ENCODE measurements around the gene MGAT5B. TPM values are rescaled to one million over a fixed set of nuclear protein-coding genes. Genes with fewer than 3 reads are reported as not detected.

MGAT5B gene
- total RNA-seq, 1 experiment from 2014 or later: 1.0 TPM

DNA sequence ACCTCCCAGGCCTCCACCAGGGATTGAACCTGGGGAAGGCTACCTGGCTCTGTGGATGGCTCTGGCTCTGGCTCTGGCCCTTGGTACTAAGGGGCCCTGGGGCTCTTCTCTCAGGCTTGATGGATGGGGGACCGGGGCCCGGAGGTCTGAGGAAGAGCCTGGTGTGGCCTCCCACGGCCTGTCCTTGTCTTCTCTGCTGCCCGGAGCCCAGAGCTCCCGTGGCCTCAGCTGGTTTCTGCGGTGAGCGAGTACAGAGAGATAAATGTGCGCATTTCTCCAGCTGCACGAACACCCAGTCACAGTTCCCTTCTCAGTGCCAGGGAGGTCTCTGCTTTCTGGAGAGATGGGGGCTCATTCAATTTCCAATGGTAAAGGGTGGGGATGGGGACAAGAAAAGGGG is 9.2 kb downstream of the MGAT5B start:
- Mint-ChIP-seq H3K27ac (ENCODE audit: unreplicated experiment) (no peak overlapping the region), H3K4me3 (ENCODE audit: low read depth, unreplicated experiment) (no peak overlapping the region), H3K9me3 (ENCODE audit: low read depth, unreplicated experiment) (no peaks in the 10 kb centered on the region), H3K36me3 (ENCODE audit: insufficient read depth, unreplicated experiment) (peaks cover 16% of the 10 kb centered on the region), H3K27me3 (ENCODE audit: unreplicated experiment) (peaks cover 60% of the 10 kb centered on the region), H3K4me1 (ENCODE audit: low read depth, unreplicated experiment) (peaks cover 6% of the 10 kb centered on the region)
- no peak for DNase-seq
- BruUV-seq (replicated peaks): no TSS peak
- intact Hi-C loops (cut with micrococcal nuclease; ENCODE audit: unreplicated experiment): no loop called here
- TF ChIP-seq, protein P1, sequence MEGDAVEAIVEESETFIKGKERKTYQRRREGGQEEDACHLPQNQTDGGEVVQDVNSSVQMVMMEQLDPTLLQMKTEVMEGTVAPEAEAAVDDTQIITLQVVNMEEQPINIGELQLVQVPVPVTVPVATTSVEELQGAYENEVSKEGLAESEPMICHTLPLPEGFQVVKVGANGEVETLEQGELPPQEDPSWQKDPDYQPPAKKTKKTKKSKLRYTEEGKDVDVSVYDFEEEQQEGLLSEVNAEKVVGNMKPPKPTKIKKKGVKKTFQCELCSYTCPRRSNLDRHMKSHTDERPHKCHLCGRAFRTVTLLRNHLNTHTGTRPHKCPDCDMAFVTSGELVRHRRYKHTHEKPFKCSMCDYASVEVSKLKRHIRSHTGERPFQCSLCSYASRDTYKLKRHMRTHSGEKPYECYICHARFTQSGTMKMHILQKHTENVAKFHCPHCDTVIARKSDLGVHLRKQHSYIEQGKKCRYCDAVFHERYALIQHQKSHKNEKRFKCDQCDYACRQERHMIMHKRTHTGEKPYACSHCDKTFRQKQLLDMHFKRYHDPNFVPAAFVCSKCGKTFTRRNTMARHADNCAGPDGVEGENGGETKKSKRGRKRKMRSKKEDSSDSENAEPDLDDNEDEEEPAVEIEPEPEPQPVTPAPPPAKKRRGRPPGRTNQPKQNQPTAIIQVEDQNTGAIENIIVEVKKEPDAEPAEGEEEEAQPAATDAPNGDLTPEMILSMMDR (IDR thresholded peaks at IDR 0.05; ENCODE audit: unreplicated experiment): no peak
- CTCF ChIA-PET: no interaction called here

DNA sequence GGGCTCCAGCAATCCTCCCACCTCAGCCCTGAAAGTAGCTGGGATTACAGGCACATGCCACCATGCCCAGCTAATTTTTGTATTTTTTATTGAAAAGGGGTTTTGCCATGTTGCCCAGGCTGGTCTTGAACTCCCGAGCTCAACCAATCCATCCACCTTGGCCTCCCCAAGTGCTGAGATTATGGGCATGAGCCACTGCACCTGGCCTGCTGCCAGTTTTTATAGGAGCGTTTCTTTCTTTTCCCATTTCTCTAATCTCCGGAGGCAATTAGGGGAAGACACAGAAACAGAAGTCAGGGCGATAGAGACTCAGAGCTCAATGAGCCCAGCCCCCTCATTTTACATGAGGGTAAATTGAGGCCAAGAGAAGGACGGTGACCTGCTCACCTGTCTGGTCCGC is 10.4 kb downstream of the MGAT5B start:
- Mint-ChIP-seq H3K4me1 (ENCODE audit: low read depth, unreplicated experiment) (no peaks in the 10 kb centered on the region), H3K36me3 (ENCODE audit: insufficient read depth, unreplicated experiment) (peaks cover 12% of the 10 kb centered on the region), H3K27ac (ENCODE audit: unreplicated experiment) (no peak overlapping the region), H3K27me3 (ENCODE audit: unreplicated experiment) (peaks cover 60% of the 10 kb centered on the region), H3K4me3 (ENCODE audit: low read depth, unreplicated experiment) (no peak overlapping the region), H3K9me3 (ENCODE audit: low read depth, unreplicated experiment) (no peaks in the 10 kb centered on the region)
- no TSS peak for BruUV-seq (replicated peaks)
- no peak for DNase-seq
- TF ChIP-seq, protein P1 (IDR thresholded peaks at IDR 0.05; ENCODE audit: unreplicated experiment): no peak
- CTCF ChIA-PET: interaction anchor here (0.7 kb wide), 1 partner anchor 450 kb away, joined by 3 read pairs; no protein-coding TSS in a partner anchor
- intact Hi-C loops (cut with micrococcal nuclease; ENCODE audit: unreplicated experiment): no loop called here

DNA sequence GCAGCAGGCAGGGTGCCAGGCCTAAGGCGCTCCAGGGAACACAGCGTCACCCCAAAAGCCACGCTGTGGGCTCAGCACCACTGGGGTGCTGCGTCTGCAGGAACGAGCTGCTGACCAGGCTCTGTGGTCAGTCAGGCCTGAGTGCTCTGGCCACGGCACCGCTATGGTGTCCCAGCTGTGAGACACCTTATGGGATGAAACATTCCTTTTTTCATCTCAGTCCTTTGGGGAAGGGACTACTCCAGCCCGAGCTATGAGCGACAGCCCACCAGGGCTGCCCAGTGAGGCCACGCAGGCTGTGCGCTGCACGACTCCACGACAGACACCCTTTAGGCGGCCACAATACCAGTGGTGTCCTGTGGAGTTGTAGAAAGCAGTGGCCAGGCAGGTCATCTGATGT is 11.1 kb downstream of the MGAT5B start:
- Mint-ChIP-seq H3K27me3 (ENCODE audit: unreplicated experiment) (peaks cover 60% of the 10 kb centered on the region), H3K4me1 (ENCODE audit: low read depth, unreplicated experiment) (no peaks in the 10 kb centered on the region), H3K36me3 (ENCODE audit: insufficient read depth, unreplicated experiment) (peaks cover 8% of the 10 kb centered on the region), H3K4me3 (ENCODE audit: low read depth, unreplicated experiment) (no peak overlapping the region), H3K27ac (ENCODE audit: unreplicated experiment) (no peak overlapping the region), H3K9me3 (ENCODE audit: low read depth, unreplicated experiment) (no peaks in the 10 kb centered on the region)
- BruUV-seq (replicated peaks): no TSS peak
- TF ChIP-seq, protein P1 (IDR thresholded peaks at IDR 0.05; ENCODE audit: unreplicated experiment): no peak
- intact Hi-C loops (cut with micrococcal nuclease; ENCODE audit: unreplicated experiment): no loop called here
- CTCF ChIA-PET: interaction anchor here (0.6 kb wide), 1 partner anchor 18 kb away, joined by 3 read pairs; no protein-coding TSS in a partner anchor
- no peak for DNase-seq

DNA sequence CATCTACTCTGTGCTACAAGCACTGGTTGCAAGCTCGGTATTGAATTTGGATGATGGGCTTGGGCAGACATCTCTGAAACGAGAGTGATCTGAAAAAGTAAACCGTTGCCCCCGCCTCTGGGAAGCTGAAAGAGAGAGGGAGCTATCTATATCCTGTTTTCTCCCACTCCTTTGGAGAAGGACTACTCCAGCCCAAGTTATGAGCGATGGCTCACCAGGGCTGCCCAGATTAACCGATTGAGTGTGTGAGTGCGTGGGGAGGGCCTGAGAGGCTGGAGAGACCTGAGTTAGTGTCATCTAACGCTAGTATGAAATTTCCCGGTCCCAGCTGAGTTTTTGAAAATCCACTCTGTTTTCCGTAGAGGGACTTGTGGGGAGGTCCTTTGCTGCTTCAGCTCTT is 11.5 kb downstream of the MGAT5B start:
- CTCF ChIA-PET: interaction anchor here (0.6 to 1.1 kb wide), 2 partner anchors 19 to 177 kb away, joined by 3 read pairs; no protein-coding TSS in a partner anchor
- BruUV-seq (replicated peaks): no TSS peak
- no peak overlapping the region for H3K27ac Mint-ChIP-seq (ENCODE audit: unreplicated experiment)
- H3K4me3 Mint-ChIP-seq (ENCODE audit: low read depth, unreplicated experiment): no peak overlapping the region
- peaks cover 60% of the 10 kb centered on the region for H3K27me3 Mint-ChIP-seq (ENCODE audit: unreplicated experiment)
- DNase-seq: no peak
- TF ChIP-seq, protein P1 (IDR thresholded peaks at IDR 0.05; ENCODE audit: unreplicated experiment): no peak
- intact Hi-C loops (cut with micrococcal nuclease; ENCODE audit: unreplicated experiment): no loop called here
- no peaks in the 10 kb centered on the region for H3K9me3 Mint-ChIP-seq (ENCODE audit: low read depth, unreplicated experiment)
- H3K4me1 Mint-ChIP-seq (ENCODE audit: low read depth, unreplicated experiment): no peaks in the 10 kb centered on the region
- peaks cover 5% of the 10 kb centered on the region for H3K36me3 Mint-ChIP-seq (ENCODE audit: insufficient read depth, unreplicated experiment)

Data from Calu3 (cell line).